Endothelial cell of umbilical vein (primary cell): ENCODE results near the gene KLK8. TPM values are rescaled to one million over a fixed set of nuclear protein-coding genes. Genes with fewer than 3 reads are reported as not detected.

Experiments used
- BruUV-seq: library from RNA; stranded (reverse); fragments of 400-500 nt; replicated peaks from 2 replicates; lab custom pipeline; 2021; lab: Mats Ljungman, UMichigan
- CTCF ChIA-PET: fragments of 300-600, 350-600 bp; sonication (Branson Sonifier 250); formaldehyde crosslinking; loops from one replicate; lab custom pipeline; 2021; ENCODE audit warnings: antibody characterized with exemption, inconsistent platforms; lab: Charles Lee
- POLR2A ChIA-PET: fragments of 300-600, 350-600 bp; sonication (Branson Sonifier 250); formaldehyde crosslinking; loops from one replicate; lab custom pipeline; 2021; ENCODE audit warnings: antibody characterized with exemption, inconsistent platforms; lab: Charles Lee
- DNase-seq: peaks from one replicate; pipeline ENCODE4 v3.0.0-alpha.2; 2011; ENCODE audit warnings: low read depth, low spot score
- FAIRE-seq: peaks from 2 replicates; lab custom pipeline; 2011; peaks lifted over from hg19 to GRCh38; lab: Jason Lieb, UNC
- H2AFZ ChIP-seq: 2 replicates; pipeline ENCODE4 v1.6.0; 2012; ENCODE audit warnings: low read depth, low read length, control low read depth, inconsistent platforms
- H3K27ac ChIP-seq: 2 replicates; pipeline ENCODE4 v1.5.1; 2011; ENCODE audit warnings: low read depth, mild to moderate bottlenecking, control low read depth, low read length, moderate library complexity; ENCODE audit not compliant: insufficient read depth
- H3K27me3 ChIP-seq, 2 experiments: 2 replicates each; pipeline versions ENCODE4 v1.6.0 to v1.6.1; 2011; ENCODE audit warnings: low read length in 2 of 2, mixed read lengths in 1 of 2; ENCODE audit not compliant: control insufficient read depth in 2 of 2, insufficient read depth in 2 of 2
- H3K36me3 ChIP-seq, 2 experiments: 2 replicates in 1 of 2; 3 replicates in 1 of 2; pipeline ENCODE4 v1.5.1; 2011; ENCODE audit warnings: low read length in 2 of 2, mild to moderate bottlenecking in 1 of 2, moderate library complexity in 1 of 2; ENCODE audit not compliant: control insufficient read depth in 2 of 2, insufficient read depth in 2 of 2; ENCODE audit errors: extremely low read depth in 1 of 2
- H3K4me1 ChIP-seq: 3 replicates; pipeline ENCODE4 v1.5.1; 2011; ENCODE audit warnings: mild to moderate bottlenecking, low read length; ENCODE audit not compliant: control insufficient read depth, insufficient read depth; ENCODE audit errors: extremely low read depth
- H3K4me2 ChIP-seq: 2 replicates; pipeline ENCODE4 v1.6.1; 2011; ENCODE audit warnings: low read length, control low read depth, mixed read lengths; ENCODE audit not compliant: insufficient read depth
- H3K4me3 ChIP-seq, 3 experiments: fragments of 200-600 bp in 1 of 3; sonication (generic), shearing (Covaris generic) in 1 of 3; replicated peaks in 1 of 3; 2 replicates each; pipeline ENCODE4 v1.5.1; 2011 to 2016; ENCODE audit warnings: control low read depth in 3 of 3, low read length in 3 of 3, mild to moderate bottlenecking in 2 of 3, inconsistent platforms in 1 of 3, low read depth in 1 of 3, moderate library complexity in 1 of 3; ENCODE audit not compliant: insufficient read depth in 1 of 3
- H3K79me2 ChIP-seq: 2 replicates; pipeline ENCODE4 v1.6.0; 2012; ENCODE audit warnings: low read length, inconsistent platforms; ENCODE audit not compliant: control insufficient read depth, insufficient read depth
- H3K9ac ChIP-seq: replicated peaks from 2 replicates; pipeline ENCODE3; 2011; ENCODE audit warnings: low read length, control low read depth; ENCODE audit not compliant: insufficient read depth; ENCODE audit errors: extremely low read depth
- H3K9me1 ChIP-seq: replicated peaks from 3 replicates; pipeline ENCODE4 v1.6.0; 2011; ENCODE audit warnings: mild to moderate bottlenecking, low read length; ENCODE audit not compliant: control insufficient read depth, insufficient read depth; ENCODE audit errors: extremely low read depth
- H3K9me3 ChIP-seq: replicated peaks from 2 replicates; pipeline ENCODE4 v1.5.1; 2012; ENCODE audit warnings: low read length, inconsistent platforms; ENCODE audit not compliant: control insufficient read depth, insufficient read depth
- H4K20me1 ChIP-seq: replicated peaks from 2 replicates; pipeline ENCODE3; 2011; ENCODE audit warnings: mild to moderate bottlenecking, low read length; ENCODE audit not compliant: control insufficient read depth, insufficient read depth; ENCODE audit errors: extremely low read depth
- CTCF ChIP-seq, 2 donors: IDR thresholded peaks; 1 replicate in 1 of 2; 2 replicates in 1 of 2; pipeline ENCODE4 v1.5.1; 2011; ENCODE audit warnings: low read length in 2 of 2, mild to moderate bottlenecking in 2 of 2, moderate library complexity in 2 of 2, control low read depth in 1 of 2, inconsistent platforms in 1 of 2, low read depth in 1 of 2; ENCODE audit not compliant: insufficient read depth in 1 of 2; ENCODE audit errors: extremely low read depth in 1 of 2
- EZH2 ChIP-seq: IDR thresholded peaks from 2 replicates; pipeline ENCODE4 v1.6.1; 2012; ENCODE audit warnings: borderline replicate concordance, low read depth, mild to moderate bottlenecking, moderate library complexity, low read length, inconsistent platforms; ENCODE audit not compliant: severe bottlenecking
- FOS ChIP-seq: IDR thresholded peaks from 2 replicates; pipeline ENCODE4 v1.6.1; 2011; ENCODE audit warnings: mild to moderate bottlenecking, low read length, moderate library complexity, borderline replicate concordance; ENCODE audit not compliant: insufficient read depth
- GATA2 ChIP-seq: IDR thresholded peaks from 2 replicates; pipeline ENCODE4 v1.7.0; 2011; ENCODE audit warnings: low read depth, mild to moderate bottlenecking, moderate library complexity, mixed read lengths, low read length; ENCODE audit not compliant: insufficient read length, insufficient read depth
- JUN ChIP-seq: IDR thresholded peaks from 2 replicates; pipeline ENCODE4 v1.6.1; 2011; ENCODE audit warnings: borderline replicate concordance, low read depth; ENCODE audit not compliant: insufficient read length, insufficient read depth
- MAX ChIP-seq: IDR thresholded peaks from 2 replicates; pipeline ENCODE4 v1.6.1; 2011; ENCODE audit not compliant: insufficient read depth, insufficient read length
- MYC ChIP-seq: IDR thresholded peaks from one replicate; pipeline ENCODE4 v1.6.1; 2011; ENCODE audit warnings: mild to moderate bottlenecking, low read depth, low read length
- POLR2A ChIP-seq: IDR thresholded peaks from 2 replicates; pipeline ENCODE4 v1.6.1; 2012; ENCODE audit warnings: low read depth, mild to moderate bottlenecking, control low read depth, low read length
- POLR2AphosphoS5 ChIP-seq: IDR thresholded peaks from 2 replicates; pipeline ENCODE4 v1.6.1; 2012; ENCODE audit warnings: low read depth, mild to moderate bottlenecking, control low read depth, low read length, moderate library complexity; ENCODE audit not compliant: insufficient read depth
- dilution Hi-C: fragments of 300-500 bp; cut with MboI; formaldehyde crosslinking; loops from one replicate; pipeline ENCODE4 v1.15.0; 2019; ENCODE audit warnings: low sequenced_read_pairs; ENCODE audit not compliant: extremely low pct_ligation_motif_present
- intact Hi-C: fragments of 100-400 bp; cut with micrococcal nuclease; formaldehyde crosslinking; loops from one replicate; pipeline ENCODE4 v1.10.0; 2022
- polyA plus RNA-seq, 4 experiments: library from polyadenylated mRNA; depleted of rRNA in 3 of 4; stranded (reverse) in 3 of 4; unstranded in 1 of 4; fragments of >200 nt; gene quantifications; 2 replicates each; pipeline versions ENCODE4 v1.2.1 to v1.2.3, GENCODE V29; 2011 to 2012; ENCODE audit warnings: missing spikeins in 1 of 4
- total RNA-seq: library from RNA; stranded (reverse); gene quantifications from 2 replicates; pipeline ENCODE4 v1.2.3, GENCODE V29; 2021

The KLK8 gene
- total and polyA plus RNA-seq, 2 donors (not counting 3 experiments of a cell fraction or from before 2014, with no cell fraction given), result not detected

GRCh38 chr19:51002089-51002532 is 707 bp upstream of the KLK8 start:
- DNase-seq (no peak), FAIRE-seq (no peak)
- dilution Hi-C loops (no loop called here), intact Hi-C loops (no loop called here)
- Histone ChIP-seq H3K27ac (no peak overlapping the region), H3K9me1 (no peaks in the 10 kb centered on the region), H3K4me3 (no peak overlapping the region), H3K9me3 (no peaks in the 10 kb centered on the region), H3K36me3 (no peaks in the 10 kb centered on the region), H3K4me2 (no peak overlapping the region), H3K27me3 (no peaks in the 10 kb centered on the region), H2AFZ (no peak overlapping the region), H3K79me2 (no peaks in the 10 kb centered on the region), H4K20me1 (no peaks in the 10 kb centered on the region), H3K4me1 (no peaks in the 10 kb centered on the region), H3K9ac (no peak overlapping the region)
- BruUV-seq, result no TSS peak
- CTCF ChIA-PET, result interaction anchor here (1.0 kb wide), 1 partner anchor 19 kb away, joined by 3 read pairs; no protein-coding TSS in a partner anchor
- no peak for TF ChIP-seq MAX
- TF ChIP-seq FOS, result no peak
- no peak for TF ChIP-seq JUN
- no peak for TF ChIP-seq POLR2AphosphoS5
- POLR2A ChIA-PET, result no interaction called here

GRCh38 chr19:51000981-51001380 is 423 bp downstream of the KLK8 start:
- no peaks in the 10 kb centered on the region for H3K79me2 ChIP-seq
- dilution Hi-C loops (no loop called here), intact Hi-C loops (no loop called here)
- H3K9ac ChIP-seq, result no peak overlapping the region
- H4K20me1 ChIP-seq, result no peaks in the 10 kb centered on the region
- FAIRE-seq (no peak), DNase-seq (no peak)
- no peak overlapping the region for H3K4me3 ChIP-seq
- H3K27ac ChIP-seq, result no peak overlapping the region
- no TSS peak for BruUV-seq
- no peaks in the 10 kb centered on the region for H3K36me3 ChIP-seq
- no peaks in the 10 kb centered on the region for H3K27me3 ChIP-seq
- no peaks in the 10 kb centered on the region for H3K9me3 ChIP-seq
- CTCF ChIA-PET, result no interaction called here
- TF ChIP-seq POLR2A (no peak), GATA2 (no peak), JUN (no peak), POLR2AphosphoS5 (no peak), EZH2 (no peak), FOS (no peak), CTCF (IDR thresholded peaks at IDR 0.05; ENCODE audit: extremely low read depth in 1 of 2, insufficient read depth in 1 of 2, low read depth in 1 of 2, low read length in 2 of 2) (no peak), MYC (no peak), MAX (no peak)
- H3K9me1 ChIP-seq, result no peaks in the 10 kb centered on the region
- POLR2A ChIA-PET, result no interaction called here
- H2AFZ ChIP-seq, result no peak overlapping the region
- H3K4me2 ChIP-seq, result no peak overlapping the region
- H3K4me1 ChIP-seq, result no peaks in the 10 kb centered on the region
